ENCODE measurements around the gene SH3PXD2A.

Gene SH3PXD2A

DNA sequence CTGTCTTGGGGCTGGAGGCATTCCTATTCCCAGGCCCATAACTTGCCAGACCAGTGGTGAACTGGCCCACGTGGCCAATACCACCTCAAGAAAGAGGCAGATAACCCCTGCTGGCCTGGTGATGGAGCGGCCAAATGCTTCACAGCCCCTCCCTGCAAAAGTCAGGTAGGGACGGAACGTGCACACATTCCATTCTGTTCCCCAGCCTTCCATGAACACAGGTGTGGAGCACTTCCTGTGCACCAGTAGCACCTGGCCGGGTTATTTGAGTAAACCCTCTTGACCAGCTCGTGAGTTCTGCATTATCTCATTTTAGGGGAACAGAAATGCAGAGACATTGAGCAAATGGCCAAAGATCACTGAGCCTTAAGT lies 134.4 kb downstream of the SH3PXD2A start:
- H2AFZ ChIP-seq (ENCODE audit: low read depth, low read length) = no peak overlapping the region
- H3K4me2 ChIP-seq (ENCODE audit: insufficient read depth, low read length) = no peak overlapping the region
- H3K9ac ChIP-seq (ENCODE audit: low read depth, low read length) = no peak overlapping the region
- no peak overlapping the region for H3K4me3 ChIP-seq (ENCODE audit: low read depth in 1 of 2, low read length in 2 of 2)
- H3K9me3 ChIP-seq (ENCODE audit: insufficient read depth, low read length, severe bottlenecking) = no peaks in the 10 kb centered on the region
- no peaks in the 10 kb centered on the region for H3K4me1 ChIP-seq (ENCODE audit: insufficient read depth, low read length)
- no peaks in the 10 kb centered on the region for H4K20me1 ChIP-seq (ENCODE audit: insufficient read depth, low read length)
- H3K27ac ChIP-seq (ENCODE audit: low read length) = no peak overlapping the region
- no peaks in the 10 kb centered on the region for H3K79me2 ChIP-seq (ENCODE audit: insufficient read depth, low read length)
- H3K27me3 ChIP-seq (ENCODE audit: insufficient read depth, low read length, poor library complexity) = peaks cover 10% of the 10 kb centered on the region
- ATAC-seq (ENCODE audit: insufficient read depth, low read depth) (no peak), DNase-seq (no peak)
- TF ChIP-seq, protein P1, sequence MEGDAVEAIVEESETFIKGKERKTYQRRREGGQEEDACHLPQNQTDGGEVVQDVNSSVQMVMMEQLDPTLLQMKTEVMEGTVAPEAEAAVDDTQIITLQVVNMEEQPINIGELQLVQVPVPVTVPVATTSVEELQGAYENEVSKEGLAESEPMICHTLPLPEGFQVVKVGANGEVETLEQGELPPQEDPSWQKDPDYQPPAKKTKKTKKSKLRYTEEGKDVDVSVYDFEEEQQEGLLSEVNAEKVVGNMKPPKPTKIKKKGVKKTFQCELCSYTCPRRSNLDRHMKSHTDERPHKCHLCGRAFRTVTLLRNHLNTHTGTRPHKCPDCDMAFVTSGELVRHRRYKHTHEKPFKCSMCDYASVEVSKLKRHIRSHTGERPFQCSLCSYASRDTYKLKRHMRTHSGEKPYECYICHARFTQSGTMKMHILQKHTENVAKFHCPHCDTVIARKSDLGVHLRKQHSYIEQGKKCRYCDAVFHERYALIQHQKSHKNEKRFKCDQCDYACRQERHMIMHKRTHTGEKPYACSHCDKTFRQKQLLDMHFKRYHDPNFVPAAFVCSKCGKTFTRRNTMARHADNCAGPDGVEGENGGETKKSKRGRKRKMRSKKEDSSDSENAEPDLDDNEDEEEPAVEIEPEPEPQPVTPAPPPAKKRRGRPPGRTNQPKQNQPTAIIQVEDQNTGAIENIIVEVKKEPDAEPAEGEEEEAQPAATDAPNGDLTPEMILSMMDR (IDR thresholded peaks at IDR 0.05; ENCODE audit: borderline replicate concordance, extremely low read depth, low read length, poor library complexity, severe bottlenecking) = no peak
- no peak for TF ChIP-seq EZH2 (IDR thresholded peaks at IDR 0.05; ENCODE audit: borderline replicate concordance, low read depth, low read length, severe bottlenecking)
- H3K36me3 ChIP-seq (ENCODE audit: insufficient read depth, low read length) = no peaks in the 10 kb centered on the region

- no peak overlapping the region for H3K27ac ChIP-seq (ENCODE audit: low read length)
- H3K9ac ChIP-seq (ENCODE audit: low read depth, low read length) = no peak overlapping the region
- DNase-seq (no peak), ATAC-seq (ENCODE audit: insufficient read depth, low read depth) (no peak)
- H3K4me1 ChIP-seq (ENCODE audit: insufficient read depth, low read length) = no peaks in the 10 kb centered on the region
- H3K27me3 ChIP-seq (ENCODE audit: insufficient read depth, low read length, poor library complexity) = peaks cover 10% of the 10 kb centered on the region
- no peak overlapping the region for H3K4me2 ChIP-seq (ENCODE audit: insufficient read depth, low read length)
- H4K20me1 ChIP-seq (ENCODE audit: insufficient read depth, low read length) = no peaks in the 10 kb centered on the region
- H3K36me3 ChIP-seq (ENCODE audit: insufficient read depth, low read length) = no peaks in the 10 kb centered on the region
- H3K4me3 ChIP-seq (ENCODE audit: low read depth in 1 of 2, low read length in 2 of 2) = no peak overlapping the region
- no peak overlapping the region for H2AFZ ChIP-seq (ENCODE audit: low read depth, low read length)
- no peaks in the 10 kb centered on the region for H3K79me2 ChIP-seq (ENCODE audit: insufficient read depth, low read length)
- H3K9me3 ChIP-seq (ENCODE audit: insufficient read depth, low read length, severe bottlenecking) = no peaks in the 10 kb centered on the region
- TF ChIP-seq, protein P1 (IDR thresholded peaks at IDR 0.05; ENCODE audit: borderline replicate concordance, extremely low read depth, low read length, poor library complexity, severe bottlenecking) = no peak
- TF ChIP-seq EZH2 (IDR thresholded peaks at IDR 0.05; ENCODE audit: borderline replicate concordance, low read depth, low read length, severe bottlenecking) = no peak
Observed at GRCh38 chr10:103720328-103720963, 134.9 kb downstream of the SH3PXD2A start.

- Histone ChIP-seq H3K4me2 (ENCODE audit: insufficient read depth, low read length) (no peak overlapping the region), H3K9me3 (ENCODE audit: insufficient read depth, low read length, severe bottlenecking) (no peaks in the 10 kb centered on the region), H3K4me1 (ENCODE audit: insufficient read depth, low read length) (no peaks in the 10 kb centered on the region), H4K20me1 (ENCODE audit: insufficient read depth, low read length) (no peaks in the 10 kb centered on the region), H3K79me2 (ENCODE audit: insufficient read depth, low read length) (no peaks in the 10 kb centered on the region), H3K36me3 (ENCODE audit: insufficient read depth, low read length) (no peaks in the 10 kb centered on the region), H3K4me3 (ENCODE audit: low read depth in 1 of 2, low read length in 2 of 2) (no peak overlapping the region), H2AFZ (ENCODE audit: low read depth, low read length) (no peak overlapping the region), H3K9ac (ENCODE audit: low read depth, low read length) (no peak overlapping the region), H3K27me3 (ENCODE audit: insufficient read depth, low read length, poor library complexity) (peaks cover 8% of the 10 kb centered on the region), H3K27ac (ENCODE audit: low read length) (no peak overlapping the region)
- 0 out of 3 replicates have a peak, but pooled peaks have one; percentile 27 for ATAC-seq (ENCODE audit: insufficient read depth, low read depth)
- no peak for DNase-seq
- TF ChIP-seq, protein P1 (IDR thresholded peaks at IDR 0.05; ENCODE audit: borderline replicate concordance, extremely low read depth, low read length, poor library complexity, severe bottlenecking) = no peak
- TF ChIP-seq EZH2 (IDR thresholded peaks at IDR 0.05; ENCODE audit: borderline replicate concordance, low read depth, low read length, severe bottlenecking) = no peak
Observed at GRCh38 chr10:103719036-103719435, 136.3 kb downstream of the SH3PXD2A start.

Data from DND-41 (cell line).